HCT116 (cell line): Measurements from ENCODE around the gene LRIG1. TPM values are rescaled to one million over a fixed set of nuclear protein-coding genes. Genes with fewer than 3 reads are reported as not detected.

ENCODE experiments used
- ATAC-seq: fragments of 200-7000 bp; cut with Tn5 transposase; 2 replicates; pipeline ENCODE4 v1.9.1; 2020; ENCODE audit warnings: mild to moderate bottlenecking, moderate library complexity
- BruUV-seq: library from RNA; stranded (reverse); fragments of 400-500 nt; replicated peaks from 2 replicates; lab custom pipeline; 2021; lab: Mats Ljungman, UMichigan
- CTCF ChIA-PET: fragments of 300-600 bp; sonication (Branson Sonifier 250); formaldehyde crosslinking; loops from one replicate; lab custom pipeline; 2021; ENCODE audit warnings: antibody characterized with exemption; lab: Charles Lee
- POLR2A ChIA-PET: fragments of 300-600, 350-600 bp; sonication (Branson Sonifier 250); formaldehyde crosslinking; loops from one replicate; lab custom pipeline; 2021; ENCODE audit warnings: antibody characterized with exemption; lab: Charles Lee
- RAD21 ChIA-PET, 2 experiments: fragments of 300-600 bp; sonication (Branson Sonifier 250); formaldehyde crosslinking; loops; one replicate each; lab custom pipeline; 2023; ENCODE audit warnings: low total read pairs in 2 of 2; ENCODE audit not compliant: uncharacterized antibody in 2 of 2, unreplicated experiment in 2 of 2, low non-redundant PET in 1 of 2; lab: Charles Lee
- DNase-seq: peaks from one replicate; pipeline ENCODE4 v3.0.0-alpha.2; 2010; ENCODE audit warnings: low read depth, low spot score
- H2AFZ ChIP-seq: fragments of 200-600 bp; shearing (Covaris generic), sonication (generic); 2 replicates; pipeline ENCODE4 v1.6.1; 2017; ENCODE audit warnings: low read depth, mixed run types, mixed read lengths, antibody characterized with exemption, low read length; ENCODE audit not compliant: poor library complexity, severe bottlenecking
- H3K27ac ChIP-seq: 2 replicates; pipeline ENCODE4 v1.5.1; 2012; ENCODE audit warnings: low read depth, low read length
- H3K27me3 ChIP-seq: fragments of 200-600 bp; sonication (generic); 2 replicates; pipeline ENCODE4 v1.6.1; 2016; ENCODE audit warnings: mixed run types, low read length, mixed read lengths; ENCODE audit not compliant: insufficient read depth
- H3K36me3 ChIP-seq, 2 experiments: fragments of 200-500 bp in 1 of 2; fragments of 200-600 bp in 1 of 2; sonication (Bioruptor generic) in 1 of 2; sonication (generic) in 1 of 2; 2 replicates each; pipeline versions ENCODE4 v1.5.1 to v1.6.1; 2014 to 2016; ENCODE audit warnings: low read length in 2 of 2, inconsistent platforms in 1 of 2, mixed read lengths in 1 of 2, mixed run types in 1 of 2; ENCODE audit not compliant: insufficient read depth in 2 of 2, control insufficient read depth in 1 of 2
- H3K4me1 ChIP-seq, 2 experiments: fragments of 200-600 bp in 1 of 2; sonication (generic) in 1 of 2; 2 replicates each; pipeline versions ENCODE4 v1.5.1 to v1.6.1; 2012 to 2017; ENCODE audit warnings: low read length in 2 of 2, inconsistent platforms in 1 of 2, mild to moderate bottlenecking in 1 of 2, mixed read lengths in 1 of 2, mixed run types in 1 of 2, moderate library complexity in 1 of 2; ENCODE audit not compliant: insufficient read depth in 2 of 2, control insufficient read depth in 1 of 2
- H3K4me2 ChIP-seq: fragments of 200-600 bp; sonication (generic); 2 replicates; pipeline ENCODE4 v1.6.1; 2017; ENCODE audit warnings: mixed run types, low read length, mixed read lengths
- H3K4me3 ChIP-seq, 2 experiments: fragments of 200-600 bp in 1 of 2; sonication (generic) in 1 of 2; replicated peaks in 1 of 2; 2 replicates each; pipeline ENCODE4 v1.5.1; 2011 to 2016; ENCODE audit warnings: low read length in 2 of 2, control low read depth in 1 of 2, low read depth in 1 of 2, mild to moderate bottlenecking in 1 of 2, mixed read lengths in 1 of 2, mixed run types in 1 of 2
- H3K79me2 ChIP-seq: fragments of 200-600 bp; sonication (generic); 2 replicates; pipeline ENCODE4 v1.6.1; 2017; ENCODE audit warnings: mild to moderate bottlenecking, mixed run types, low read length, moderate library complexity, mixed read lengths; ENCODE audit not compliant: insufficient read depth
- H3K9ac ChIP-seq: fragments of 200-600 bp; sonication (generic); 2 replicates; pipeline ENCODE4 v1.6.1; 2016; ENCODE audit warnings: low read length, mixed read lengths
- H3K9me2 ChIP-seq: fragments of 200-600 bp; sonication (generic), shearing (Covaris generic); 2 replicates; pipeline ENCODE4 v1.6.1; 2017; ENCODE audit warnings: mixed run types, mild to moderate bottlenecking, moderate library complexity; ENCODE audit not compliant: insufficient read depth
- H3K9me3 ChIP-seq, 2 experiments: fragments of 200-500 bp in 1 of 2; fragments of 200-600 bp in 1 of 2; sonication (Bioruptor generic) in 1 of 2; sonication (generic) in 1 of 2; 2 replicates each; pipeline ENCODE4 v1.6.1; 2014 to 2017; ENCODE audit warnings: low read length in 2 of 2, mixed read lengths in 2 of 2, inconsistent platforms in 1 of 2, low read depth in 1 of 2, mild to moderate bottlenecking in 1 of 2, mixed run types in 1 of 2, moderate library complexity in 1 of 2; ENCODE audit not compliant: control insufficient read depth in 1 of 2, insufficient read depth in 1 of 2
- H4K20me1 ChIP-seq: fragments of 200-600 bp; sonication (generic), shearing (Covaris generic); 2 replicates; pipeline ENCODE4 v1.6.1; 2017; ENCODE audit warnings: mixed run types, mild to moderate bottlenecking, moderate library complexity; ENCODE audit not compliant: insufficient read depth
- CBX3 ChIP-seq: IDR thresholded peaks from 2 replicates; pipeline ENCODE4 v1.6.1; 2012; ENCODE audit warnings: low read depth
- CEBPB ChIP-seq: IDR thresholded peaks from 2 replicates; pipeline ENCODE4 v1.6.1; 2012; ENCODE audit warnings: low read depth
- CTCF ChIP-seq, 3 experiments: fragments of 200-600 bp in 1 of 3; sonication (generic) in 1 of 3; IDR thresholded peaks in 2 of 3; conservative IDR thresholded peaks in 1 of 3; 2 replicates each; pipeline ENCODE4 v1.5.1; 2012 to 2017; ENCODE audit warnings: low read depth in 2 of 3, low read length in 2 of 3, antibody characterized with exemption in 1 of 3, borderline replicate concordance in 1 of 3, control low read depth in 1 of 3, mild to moderate bottlenecking in 1 of 3, mixed read lengths in 1 of 3, mixed run types in 1 of 3, moderate library complexity in 1 of 3; ENCODE audit not compliant: insufficient read depth in 1 of 3
- EZH2 ChIP-seq: fragments of 200-600 bp; sonication (generic); IDR thresholded peaks from 2 replicates; pipeline ENCODE4 v1.6.1; 2017; ENCODE audit warnings: antibody characterized with exemption, mixed run types
- EZH2phosphoT487 ChIP-seq: fragments of 200-600 bp; IDR thresholded peaks from 2 replicates; pipeline ENCODE4 v1.6.1; 2018; ENCODE audit warnings: antibody characterized with exemption, borderline replicate concordance
- FOSL1 ChIP-seq: IDR thresholded peaks from 2 replicates; pipeline ENCODE4 v1.6.1; 2012; ENCODE audit warnings: low read depth
- MAX ChIP-seq: IDR thresholded peaks from 2 replicates; pipeline ENCODE4 v1.6.1; 2012
- POLR2A ChIP-seq: IDR thresholded peaks from 2 replicates; pipeline ENCODE4 v1.7.0; 2011; ENCODE audit warnings: borderline replicate concordance; ENCODE audit not compliant: insufficient read depth, insufficient read length; ENCODE audit errors: extremely low read depth
- RAD21 ChIP-seq: IDR thresholded peaks from 2 replicates; pipeline ENCODE4 v1.6.1; 2012; ENCODE audit warnings: low read depth, mild to moderate bottlenecking
- SP1 ChIP-seq: IDR thresholded peaks from 2 replicates; pipeline ENCODE4 v1.6.1; 2012; ENCODE audit warnings: low read depth
- TCF7L2 ChIP-seq: IDR thresholded peaks from 2 replicates; pipeline ENCODE4 v1.7.0; 2011; ENCODE audit warnings: borderline replicate concordance, inconsistent platforms; ENCODE audit not compliant: insufficient read depth, insufficient read length; ENCODE audit errors: extremely low read depth
- YY1 ChIP-seq: IDR thresholded peaks from 2 replicates; pipeline ENCODE4 v1.6.1; 2011; ENCODE audit warnings: low read length, low read depth, moderate library complexity, mild to moderate bottlenecking; ENCODE audit not compliant: insufficient replicate concordance; ENCODE audit errors: extremely low read depth
- ZFX ChIP-seq: fragments of 450-650 bp; IDR thresholded peaks from 2 replicates; pipeline ENCODE4 v1.6.1; 2017
- ZNF274 ChIP-seq: fragments of 200-500 bp; sonication (Bioruptor generic); IDR thresholded peaks from 2 replicates; pipeline ENCODE4 v1.6.1; 2014; ENCODE audit warnings: mild to moderate bottlenecking, low read depth, low read length, inconsistent platforms
- intact Hi-C: fragments of 100-400 bp; cut with micrococcal nuclease; formaldehyde crosslinking; loops from 2 replicates; pipeline ENCODE4 v1.10.0; 2022
- total RNA-seq: library from RNA; stranded (reverse); gene quantifications from one replicate; pipeline ENCODE4 v1.2.1, GENCODE V29; 2021; ENCODE audit not compliant: unreplicated experiment
- TF ChIP-seq, protein P1 (sequence below): IDR thresholded peaks from 2 replicates; pipeline ENCODE4 v1.6.1; 2012
- TF ChIP-seq, protein P2 (sequence below): IDR thresholded peaks from 2 replicates; pipeline ENCODE4 v1.6.1; 2012; ENCODE audit warnings: low read depth

The LRIG1 gene
- total RNA-seq, 1 experiment from 2014 or later = 3.1 TPM

GRCh38 chr3:66542153-66542552 lies 41.3 kb upstream of the LRIG1 start:
- no peak overlapping the region for H3K9ac ChIP-seq
- no peaks in the 10 kb centered on the region for H3K79me2 ChIP-seq
- H3K27me3 ChIP-seq = no peaks in the 10 kb centered on the region
- H3K9me3 ChIP-seq = no peaks in the 10 kb centered on the region
- H3K4me1 ChIP-seq = no peaks in the 10 kb centered on the region
- RAD21 ChIA-PET = no interaction called here
- no TSS peak for BruUV-seq
- no peaks in the 10 kb centered on the region for H3K9me2 ChIP-seq
- TF ChIP-seq ZFX (no peak), RAD21 (no peak), CBX3 (no peak), FOSL1 (no peak), YY1 (no peak), EZH2 (no peak), TCF7L2 (no peak), CTCF (IDR thresholded peaks at IDR 0.05 in 2 of 3, conservative IDR thresholded peaks at IDR 0.05 in 1 of 3; ENCODE audit: borderline replicate concordance in 1 of 3, insufficient read depth in 1 of 3, low read depth in 2 of 3, low read length in 2 of 3) (no peak), EZH2phosphoT487 (no peak), MAX (no peak), SP1 (no peak), CEBPB (no peak), POLR2A (no peak), ZNF274 (no peak)
- TF ChIP-seq, protein P1, sequence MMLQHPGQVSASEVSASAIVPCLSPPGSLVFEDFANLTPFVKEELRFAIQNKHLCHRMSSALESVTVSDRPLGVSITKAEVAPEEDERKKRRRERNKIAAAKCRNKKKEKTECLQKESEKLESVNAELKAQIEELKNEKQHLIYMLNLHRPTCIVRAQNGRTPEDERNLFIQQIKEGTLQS = no peak
- TF ChIP-seq, protein P2, sequence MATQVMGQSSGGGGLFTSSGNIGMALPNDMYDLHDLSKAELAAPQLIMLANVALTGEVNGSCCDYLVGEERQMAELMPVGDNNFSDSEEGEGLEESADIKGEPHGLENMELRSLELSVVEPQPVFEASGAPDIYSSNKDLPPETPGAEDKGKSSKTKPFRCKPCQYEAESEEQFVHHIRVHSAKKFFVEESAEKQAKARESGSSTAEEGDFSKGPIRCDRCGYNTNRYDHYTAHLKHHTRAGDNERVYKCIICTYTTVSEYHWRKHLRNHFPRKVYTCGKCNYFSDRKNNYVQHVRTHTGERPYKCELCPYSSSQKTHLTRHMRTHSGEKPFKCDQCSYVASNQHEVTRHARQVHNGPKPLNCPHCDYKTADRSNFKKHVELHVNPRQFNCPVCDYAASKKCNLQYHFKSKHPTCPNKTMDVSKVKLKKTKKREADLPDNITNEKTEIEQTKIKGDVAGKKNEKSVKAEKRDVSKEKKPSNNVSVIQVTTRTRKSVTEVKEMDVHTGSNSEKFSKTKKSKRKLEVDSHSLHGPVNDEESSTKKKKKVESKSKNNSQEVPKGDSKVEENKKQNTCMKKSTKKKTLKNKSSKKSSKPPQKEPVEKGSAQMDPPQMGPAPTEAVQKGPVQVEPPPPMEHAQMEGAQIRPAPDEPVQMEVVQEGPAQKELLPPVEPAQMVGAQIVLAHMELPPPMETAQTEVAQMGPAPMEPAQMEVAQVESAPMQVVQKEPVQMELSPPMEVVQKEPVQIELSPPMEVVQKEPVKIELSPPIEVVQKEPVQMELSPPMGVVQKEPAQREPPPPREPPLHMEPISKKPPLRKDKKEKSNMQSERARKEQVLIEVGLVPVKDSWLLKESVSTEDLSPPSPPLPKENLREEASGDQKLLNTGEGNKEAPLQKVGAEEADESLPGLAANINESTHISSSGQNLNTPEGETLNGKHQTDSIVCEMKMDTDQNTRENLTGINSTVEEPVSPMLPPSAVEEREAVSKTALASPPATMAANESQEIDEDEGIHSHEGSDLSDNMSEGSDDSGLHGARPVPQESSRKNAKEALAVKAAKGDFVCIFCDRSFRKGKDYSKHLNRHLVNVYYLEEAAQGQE = no peak
- H3K4me3 ChIP-seq = no peak overlapping the region
- H4K20me1 ChIP-seq = no peaks in the 10 kb centered on the region
- no peak overlapping the region for H3K27ac ChIP-seq
- intact Hi-C loops = no loop called here
- POLR2A ChIA-PET = no interaction called here
- no peak overlapping the region for H3K4me2 ChIP-seq
- no peaks in the 10 kb centered on the region for H3K36me3 ChIP-seq
- ATAC-seq = no peak
- no peak overlapping the region for H2AFZ ChIP-seq
- DNase-seq = no peak
- CTCF ChIA-PET = no interaction called here
